HG03442 (cell line): ENCODE data around the gene SORL1.

Source experiments
- ATAC-seq: cut with Tn5 transposase; IDR thresholded peaks from one replicate; pipeline ENCODE4 v1.9.1; 2021; ENCODE audit warnings: mild to moderate bottlenecking, moderate library complexity; ENCODE audit not compliant: unreplicated experiment

The SORL1 gene

GRCh38 chr11:121561240-121561639 is 109.1 kb downstream of the SORL1 start:
- no peak for ATAC-seq

GRCh38 chr11:121561716-121562115 is 109.6 kb downstream of the SORL1 start:
- ATAC-seq = no peak

GRCh38 chr11:121563003-121563402 is 110.9 kb downstream of the SORL1 start:
- ATAC-seq = no peak

GRCh38 chr11:121563900-121564822 is 112.0 kb downstream of the SORL1 start:
- ATAC-seq = no peak

GRCh38 chr11:121564948-121565684 is 113.0 kb downstream of the SORL1 start:
- no peak for ATAC-seq

- no peak for ATAC-seq
Measured at GRCh38 chr11:121566279-121567168, 114.4 kb downstream of the SORL1 start.

GRCh38 chr11:121567995-121568394 is 115.9 kb downstream of the SORL1 start:
- no peak for ATAC-seq

GRCh38 chr11:121569332-121570299 is 117.5 kb downstream of the SORL1 start:
- ATAC-seq = peak; percentile 95

- ATAC-seq = no peak
Measured at GRCh38 chr11:121570453-121570852, 118.3 kb downstream of the SORL1 start.

- no peak for ATAC-seq
Measured at GRCh38 chr11:121571506-121571905, 119.4 kb downstream of the SORL1 start.

- ATAC-seq = no peak
Measured at GRCh38 chr11:121572571-121573059, 120.5 kb downstream of the SORL1 start.

GRCh38 chr11:121574801-121575200 is 122.7 kb downstream of the SORL1 start:
- no peak for ATAC-seq

GRCh38 chr11:121575250-121575962 is 123.3 kb downstream of the SORL1 start:
- ATAC-seq = peak; percentile 61

- peak; percentile 34 for ATAC-seq
Measured at GRCh38 chr11:121575963-121576290, 123.8 kb downstream of the SORL1 start.

GRCh38 chr11:121576531-121576930 is 124.4 kb downstream of the SORL1 start:
- ATAC-seq = no peak

- no peak for ATAC-seq
Measured at GRCh38 chr11:121577106-121577848, 125.2 kb downstream of the SORL1 start.

- no peak for ATAC-seq
Measured at GRCh38 chr11:121578251-121578976, 126.3 kb downstream of the SORL1 start.

GRCh38 chr11:121580154-121580553 is 128.0 kb downstream of the SORL1 start:
- ATAC-seq = no peak
